Loucy (cell line): ENCODE measurements around the gene INPP4A.

ENCODE experiments used
- H2AFZ ChIP-seq: fragments of 200-600 bp; sonication (generic); 2 replicates; pipeline ENCODE4 v1.6.0; 2016; ENCODE audit warnings: antibody characterized with exemption, mild to moderate bottlenecking, low read length, moderate library complexity
- H3F3A ChIP-seq: fragments of 200-600 bp; 2 replicates; pipeline ENCODE4 v1.6.0; 2016; ENCODE audit warnings: antibody characterized with exemption, low read depth, mild to moderate bottlenecking
- H3K27me3 ChIP-seq: fragments of 200-600 bp; sonication (generic); 2 replicates; pipeline ENCODE4 v1.6.1; 2014; ENCODE audit warnings: low read length, mild to moderate bottlenecking; ENCODE audit not compliant: insufficient read depth, poor library complexity, severe bottlenecking
- H3K36me3 ChIP-seq: fragments of 200-600 bp; sonication (generic); 2 replicates; pipeline ENCODE4 v1.6.1; 2016; ENCODE audit warnings: low read length; ENCODE audit not compliant: insufficient read depth
- H3K4me1 ChIP-seq: fragments of 200-600 bp; sonication (generic); 2 replicates; pipeline ENCODE4 v1.5.1; 2014; ENCODE audit warnings: low read length, mild to moderate bottlenecking; ENCODE audit not compliant: insufficient read depth, poor library complexity, severe bottlenecking
- H3K4me2 ChIP-seq: fragments of 200-600 bp; sonication (generic); 2 replicates; pipeline ENCODE4 v1.6.0; 2014; ENCODE audit warnings: antibody characterized with exemption, low read length, low read depth, mild to moderate bottlenecking; ENCODE audit not compliant: poor library complexity, severe bottlenecking
- H3K4me3 ChIP-seq: fragments of 200-600 bp; sonication (generic); 2 replicates; pipeline ENCODE4 v1.5.1; 2014; ENCODE audit warnings: low read length, mild to moderate bottlenecking, mixed read lengths; ENCODE audit not compliant: poor library complexity, severe bottlenecking
- H3K79me2 ChIP-seq: fragments of 200-600 bp; sonication (generic); 2 replicates; pipeline ENCODE4 v1.6.1; 2014; ENCODE audit warnings: low read length; ENCODE audit not compliant: insufficient read depth
- H3K9ac ChIP-seq: fragments of 200-600 bp; sonication (generic); 2 replicates; pipeline ENCODE4 v1.6.0; 2014; ENCODE audit warnings: mild to moderate bottlenecking, low read depth, low read length, moderate library complexity; ENCODE audit not compliant: poor library complexity, severe bottlenecking
- H3K9me2 ChIP-seq: fragments of 200-600 bp; sonication (generic); replicated peaks from 2 replicates; pipeline ENCODE4 v1.6.1; 2016; ENCODE audit warnings: low read depth, low read length, mixed read lengths
- H3K9me3 ChIP-seq: fragments of 200-600 bp; sonication (generic); 2 replicates; pipeline ENCODE4 v1.6.1; 2014; ENCODE audit warnings: mild to moderate bottlenecking, antibody characterized with exemption, low read length, low read depth; ENCODE audit not compliant: insufficient read depth
- H4K20me1 ChIP-seq: fragments of 200-600 bp; sonication (generic); 2 replicates; pipeline ENCODE4 v1.6.0; 2014; ENCODE audit warnings: antibody characterized with exemption, low read length, mild to moderate bottlenecking; ENCODE audit not compliant: insufficient read depth, poor library complexity, severe bottlenecking
- CTCF ChIP-seq: fragments of 200-600 bp; sonication (generic); conservative IDR thresholded peaks from 2 replicates; pipeline ENCODE4 v1.5.1; 2014; ENCODE audit warnings: mild to moderate bottlenecking, antibody characterized with exemption, low read length
- EZH2phosphoT487 ChIP-seq: fragments of 200-600 bp; IDR thresholded peaks from 2 replicates; pipeline ENCODE4 v1.6.1; 2018; ENCODE audit warnings: antibody characterized with exemption, mild to moderate bottlenecking, moderate library complexity, borderline replicate concordance

INPP4A gene

GRCh38 chr2:98502556-98503335 lies 58.1 kb downstream of the INPP4A start:
- Histone ChIP-seq H3F3A (no peaks in the 10 kb centered on the region), H2AFZ (no peak overlapping the region), H3K27me3 (no peaks in the 10 kb centered on the region), H3K36me3 (no peaks in the 10 kb centered on the region), H3K9ac (no peak overlapping the region), H3K9me2 (no peaks in the 10 kb centered on the region), H3K4me3 (no peak overlapping the region), H3K9me3 (no peaks in the 10 kb centered on the region), H3K79me2 (peaks cover 57% of the 10 kb centered on the region), H4K20me1 (no peaks in the 10 kb centered on the region), H3K4me2 (no peak overlapping the region), H3K4me1 (peaks cover 51% of the 10 kb centered on the region)
- TF ChIP-seq EZH2phosphoT487 (no peak), CTCF (no peak)

- peak overlapping the region; percentile 73 for H3K4me2 ChIP-seq
- H3K36me3 ChIP-seq, result no peaks in the 10 kb centered on the region
- TF ChIP-seq EZH2phosphoT487 (no peak), CTCF (no peak)
- no peaks in the 10 kb centered on the region for H3K9me2 ChIP-seq
- no peaks in the 10 kb centered on the region for H3K27me3 ChIP-seq
- no peak overlapping the region for H3K4me3 ChIP-seq
- H4K20me1 ChIP-seq, result no peaks in the 10 kb centered on the region
- H2AFZ ChIP-seq, result no peak overlapping the region
- no peaks in the 10 kb centered on the region for H3K9me3 ChIP-seq
- no peaks in the 10 kb centered on the region for H3F3A ChIP-seq
- H3K9ac ChIP-seq, result peak overlapping the region; percentile 54
- peaks cover 60% of the 10 kb centered on the region for H3K79me2 ChIP-seq
- H3K4me1 ChIP-seq, result peaks cover 59% of the 10 kb centered on the region
Measured at GRCh38 chr2:98503481-98504105, 58.9 kb downstream of the INPP4A start.

GRCh38 chr2:98504381-98505109 lies 59.9 kb downstream of the INPP4A start:
- Histone ChIP-seq H3K9me3 (no peaks in the 10 kb centered on the region), H3K79me2 (peaks cover 64% of the 10 kb centered on the region), H4K20me1 (no peaks in the 10 kb centered on the region), H3K27me3 (no peaks in the 10 kb centered on the region), H3K4me1 (peaks cover 64% of the 10 kb centered on the region), H3K4me3 (peak overlapping the region; percentile 35), H3K9ac (peak overlapping the region; percentile 54), H3K4me2 (peak overlapping the region; percentile 73), H3K36me3 (no peaks in the 10 kb centered on the region), H3K9me2 (no peaks in the 10 kb centered on the region), H2AFZ (no peak overlapping the region), H3F3A (no peaks in the 10 kb centered on the region)
- TF ChIP-seq EZH2phosphoT487, result no peak
- TF ChIP-seq CTCF, result 0 out of 2 replicates have a peak, but pooled peaks have one; percentile 14
